Vagina (tissue), 2 donors: Measurements from ENCODE around the gene CDK6. TPM values are rescaled to one million over a fixed set of nuclear protein-coding genes. Genes with fewer than 3 reads are reported as not detected.
A peak's percentile ranks its signal among the peaks of the same experiment; 100 is the strongest.

Experiments used
- DNase-seq, 2 donors: peaks; one replicate each; pipeline ENCODE4 v3.0.0-alpha.2; 2017; ENCODE audit errors: extremely low spot score in 2 of 2
- H3K27ac ChIP-seq: fragments of 200-600 bp; sonication (generic); one replicate; pipeline ENCODE4 v1.5.1; 2019
- H3K27me3 ChIP-seq: fragments of 200-600 bp; sonication (generic); one replicate; pipeline ENCODE4 v1.5.1; 2019
- H3K36me3 ChIP-seq, 2 donors: fragments of 200-600 bp; sonication (generic); one replicate each; pipeline ENCODE4 v1.5.1; 2017 to 2019
- H3K4me1 ChIP-seq: fragments of 200-600 bp; sonication (generic); one replicate; pipeline ENCODE4 v1.5.1; 2019
- H3K4me3 ChIP-seq, 2 donors: fragments of 200-600 bp; sonication (generic); 1 replicate in 1 of 2; 2 replicates in 1 of 2; pipeline ENCODE4 v1.5.1; 2016 to 2019
- H3K9me3 ChIP-seq: fragments of 200-600 bp; sonication (generic); one replicate; pipeline ENCODE4 v1.5.1; 2019
- POLR2A ChIP-seq, 2 donors: fragments of 450-650 bp; IDR thresholded peaks; one replicate each; pipeline ENCODE4 v1.6.1; 2017; ENCODE audit warnings: antibody characterized with exemption in 2 of 2, mild to moderate bottlenecking in 2 of 2, moderate library complexity in 2 of 2
- POLR2AphosphoS5 ChIP-seq, 2 donors: sonication (generic); formaldehyde crosslinking; IDR thresholded peaks; one replicate each; pipeline ENCODE4 v1.9.0; 2017; ENCODE audit warnings: antibody characterized with exemption in 2 of 2, mild to moderate bottlenecking in 2 of 2, low read depth in 1 of 2; ENCODE audit not compliant: insufficient read depth in 1 of 2
- intact Hi-C: fragments of 100-400 bp; cut with DNase I; formaldehyde crosslinking; loops from one replicate; pipeline ENCODE4 v1.15.1; 2023
- total RNA-seq: library from RNA; depleted of rRNA; stranded (reverse); fragments of >200 nt; gene quantifications from one replicate; pipeline ENCODE4 v1.2.3, GENCODE V29; 2016
- TF ChIP-seq, protein P1 (sequence below), 3 experiments: fragments of 450-650 bp in 2 of 3; fragments of 200-600 bp in 1 of 3; sonication (generic) in 1 of 3; IDR thresholded peaks; one replicate each; pipeline ENCODE4 v1.5.1; 2017 to 2019; ENCODE audit warnings: antibody characterized with exemption in 3 of 3, mild to moderate bottlenecking in 2 of 3, moderate library complexity in 2 of 3

Gene CDK6
- total RNA-seq, 1 donor from 2014 or later = 20.6 TPM

GRCh38 chr7:92645114-92646061 is 191.0 kb downstream of the CDK6 start:
- no peak overlapping the region for H3K4me3 ChIP-seq
- H3K9me3 ChIP-seq = no peaks in the 10 kb centered on the region
- H3K4me1 ChIP-seq = peaks cover 44% of the 10 kb centered on the region
- H3K27ac ChIP-seq = no peak overlapping the region
- TF ChIP-seq, protein P1, sequence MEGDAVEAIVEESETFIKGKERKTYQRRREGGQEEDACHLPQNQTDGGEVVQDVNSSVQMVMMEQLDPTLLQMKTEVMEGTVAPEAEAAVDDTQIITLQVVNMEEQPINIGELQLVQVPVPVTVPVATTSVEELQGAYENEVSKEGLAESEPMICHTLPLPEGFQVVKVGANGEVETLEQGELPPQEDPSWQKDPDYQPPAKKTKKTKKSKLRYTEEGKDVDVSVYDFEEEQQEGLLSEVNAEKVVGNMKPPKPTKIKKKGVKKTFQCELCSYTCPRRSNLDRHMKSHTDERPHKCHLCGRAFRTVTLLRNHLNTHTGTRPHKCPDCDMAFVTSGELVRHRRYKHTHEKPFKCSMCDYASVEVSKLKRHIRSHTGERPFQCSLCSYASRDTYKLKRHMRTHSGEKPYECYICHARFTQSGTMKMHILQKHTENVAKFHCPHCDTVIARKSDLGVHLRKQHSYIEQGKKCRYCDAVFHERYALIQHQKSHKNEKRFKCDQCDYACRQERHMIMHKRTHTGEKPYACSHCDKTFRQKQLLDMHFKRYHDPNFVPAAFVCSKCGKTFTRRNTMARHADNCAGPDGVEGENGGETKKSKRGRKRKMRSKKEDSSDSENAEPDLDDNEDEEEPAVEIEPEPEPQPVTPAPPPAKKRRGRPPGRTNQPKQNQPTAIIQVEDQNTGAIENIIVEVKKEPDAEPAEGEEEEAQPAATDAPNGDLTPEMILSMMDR (IDR thresholded peaks at IDR 0.05) = no peak
- peak in 1 of 2 donors; percentile 41 for TF ChIP-seq POLR2AphosphoS5 (IDR thresholded peaks at IDR 0.05; ENCODE audit: insufficient read depth in 1 of 2, low read depth in 1 of 2)
- H3K36me3 ChIP-seq = no peaks in the 10 kb centered on the region
- intact Hi-C loops = no loop called here
- DNase-seq = no peak
- H3K27me3 ChIP-seq = no peaks in the 10 kb centered on the region

DNA sequence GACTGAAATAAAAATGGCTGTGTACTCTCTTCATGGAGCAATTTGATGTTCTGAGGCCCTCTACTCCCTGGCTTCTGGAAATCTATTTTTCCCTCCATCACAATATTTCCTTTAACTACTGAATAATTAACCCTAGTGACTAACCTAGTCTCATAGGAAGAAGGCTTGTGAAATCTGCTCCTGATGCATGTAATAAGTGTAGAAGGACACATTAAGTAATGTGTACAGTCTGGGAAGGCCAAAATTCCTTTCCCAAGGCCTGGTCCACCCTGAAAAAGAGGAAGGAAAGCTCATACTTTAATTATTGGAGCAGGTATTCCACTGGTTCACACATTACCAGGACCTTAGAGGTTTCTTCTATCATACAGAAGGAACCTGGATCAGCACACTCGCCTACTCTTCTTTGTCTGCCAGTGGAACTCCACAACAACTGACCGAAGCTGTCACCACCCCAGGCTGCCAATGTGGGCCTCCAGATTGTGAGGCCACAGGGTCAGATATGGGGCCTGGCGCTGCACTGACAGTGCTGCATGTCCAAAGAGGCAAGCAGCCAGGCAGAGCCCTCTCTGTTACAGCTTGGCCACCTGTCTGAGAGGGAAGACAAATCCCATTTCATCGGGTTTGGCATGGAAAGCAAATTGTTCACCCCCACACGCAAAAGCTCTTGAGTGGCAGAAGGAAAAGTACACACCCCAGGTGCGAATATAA is 191.8 kb downstream of the CDK6 start:
- Histone ChIP-seq H3K4me3 (no peak overlapping the region), H3K4me1 (peaks cover 44% of the 10 kb centered on the region), H3K27ac (no peak overlapping the region), H3K9me3 (no peaks in the 10 kb centered on the region), H3K27me3 (no peaks in the 10 kb centered on the region), H3K36me3 (no peaks in the 10 kb centered on the region)
- DNase-seq = no peak
- intact Hi-C loops = no loop called here
- no peak for TF ChIP-seq POLR2AphosphoS5 (IDR thresholded peaks at IDR 0.05; ENCODE audit: insufficient read depth in 1 of 2, low read depth in 1 of 2)
- TF ChIP-seq, protein P1 (IDR thresholded peaks at IDR 0.05) = no peak
- no peak for TF ChIP-seq POLR2A (IDR thresholded peaks at IDR 0.05)

DNA sequence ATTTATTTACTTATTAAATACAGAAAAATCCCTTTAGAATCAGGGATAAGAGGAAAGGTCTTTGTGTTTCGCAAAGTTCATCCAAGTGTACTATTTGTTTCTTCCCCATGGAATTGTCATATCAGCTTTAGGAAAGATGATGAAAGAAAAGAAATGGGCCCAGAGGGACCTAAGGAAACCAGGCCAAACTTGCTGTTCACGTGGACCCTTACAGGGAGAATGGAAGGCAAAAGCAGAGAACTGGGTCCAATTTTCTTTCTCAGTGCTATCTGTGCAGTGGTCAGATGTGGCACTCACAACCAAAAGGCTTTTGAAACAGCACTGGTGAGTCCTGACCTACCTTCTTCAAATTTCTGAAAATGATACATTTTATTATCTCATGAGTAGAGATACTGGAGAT is 192.6 kb downstream of the CDK6 start:
- peaks cover 44% of the 10 kb centered on the region for H3K4me1 ChIP-seq
- DNase-seq = no peak

GRCh38 chr7:92641921-92642511 is 194.4 kb downstream of the CDK6 start:
- Histone ChIP-seq H3K4me3 (no peak overlapping the region), H3K36me3 (no peaks in the 10 kb centered on the region), H3K9me3 (no peaks in the 10 kb centered on the region), H3K27ac (no peak overlapping the region), H3K4me1 (peaks cover 41% of the 10 kb centered on the region), H3K27me3 (no peaks in the 10 kb centered on the region)
- no peak for TF ChIP-seq POLR2AphosphoS5 (IDR thresholded peaks at IDR 0.05; ENCODE audit: insufficient read depth in 1 of 2, low read depth in 1 of 2)
- TF ChIP-seq, protein P1 (IDR thresholded peaks at IDR 0.05) = no peak
- TF ChIP-seq POLR2A (IDR thresholded peaks at IDR 0.05) = no peak
- no peak for DNase-seq
- intact Hi-C loops = no loop called here

More for the DNA sequence above, 192.6 kb downstream of the CDK6 start:
- TF ChIP-seq, protein P1 (IDR thresholded peaks at IDR 0.05) = no peak
- TF ChIP-seq POLR2AphosphoS5 (IDR thresholded peaks at IDR 0.05; ENCODE audit: insufficient read depth in 1 of 2, low read depth in 1 of 2) = no peak
- TF ChIP-seq POLR2A (IDR thresholded peaks at IDR 0.05) = no peak
- H3K4me3 ChIP-seq = no peak overlapping the region
- no peaks in the 10 kb centered on the region for H3K27me3 ChIP-seq
- intact Hi-C loops = no loop called here
- H3K27ac ChIP-seq = no peak overlapping the region
- H3K36me3 ChIP-seq = no peaks in the 10 kb centered on the region
- no peaks in the 10 kb centered on the region for H3K9me3 ChIP-seq
